Airway epithelial cell (primary cell): ENCODE results near the gene UNC5C. TPM values are rescaled to one million over a fixed set of nuclear protein-coding genes. Genes with fewer than 3 reads are reported as not detected.

Experiments
- total RNA-seq: library from RNA; depleted of rRNA; stranded (reverse); fragments of >200 nt; gene quantifications from 2 replicates; pipeline ENCODE4 v1.2.3, GENCODE V29; 2015

Gene UNC5C
- not detected in 2 replicates for total RNA-seq

GRCh38 chr4:95548738-95549245, at the start of gene UNC5C:
Gene UNC5C, minus strand, starts transcription at chr4:95548973.

